Adrenal gland (tissue), 12 donors: Measurements from ENCODE around the gene ERC1. TPM values are rescaled to one million over a fixed set of nuclear protein-coding genes. Genes with fewer than 3 reads are reported as not detected.

Experiments used
- DNase-seq, 7 donors: peaks; one replicate each; pipeline ENCODE4 v3.0.0-alpha.2; 2019 to 2020
- H3K27ac ChIP-seq, 5 donors: fragments of 200-600 bp; sonication (generic) in 4 of 5; 1 replicate in 3 of 5; 2 replicates in 2 of 5; pipeline versions ENCODE4 v1.5.1 to v1.8.0; 2016 to 2020; ENCODE audit warnings: mild to moderate bottlenecking in 1 of 5
- H3K27me3 ChIP-seq: fragments of 200-600 bp; 2 replicates; pipeline ENCODE4 v1.8.0; 2021
- H3K36me3 ChIP-seq, 2 donors: fragments of 200-600 bp; replicated peaks in 1 of 2; 1 replicate in 1 of 2; 2 replicates in 1 of 2; pipeline versions ENCODE4 v1.5.1 to v1.8.0; 2018 to 2022
- H3K4me1 ChIP-seq, 2 donors: fragments of 200-600 bp; replicated peaks in 1 of 2; 1 replicate in 1 of 2; 2 replicates in 1 of 2; pipeline versions ENCODE4 v1.5.1 to v1.8.0; 2018 to 2021
- H3K4me3 ChIP-seq, 4 donors: fragments of 200-600 bp; sonication (generic) in 3 of 4; one replicate each; pipeline ENCODE4 v1.5.1; 2016 to 2018
- H3K9me3 ChIP-seq, 3 donors: fragments of 200-600 bp; sonication (generic) in 1 of 3; replicated peaks in 1 of 3; 1 replicate in 2 of 3; 2 replicates in 1 of 3; pipeline versions ENCODE4 v1.5.1 to v1.8.0; 2016 to 2021
- POLR2A ChIP-seq, 2 donors: fragments of 450-650 bp; IDR thresholded peaks; one replicate each; pipeline ENCODE4 v1.6.1; 2017; ENCODE audit warnings: antibody characterized with exemption in 2 of 2, mild to moderate bottlenecking in 2 of 2, moderate library complexity in 1 of 2
- WGBS, 4 donors: extraction: QIAGEN DNeasy Blood & Tissue Kit in 2 of 4; methylation state at CpG; one replicate each; pipeline versions ENCODE4 v1.1.5 to v1.1.7; 2013 to 2017; 5-methylcytosine and 5-hydroxymethylcytosine counted together
- intact Hi-C, 2 donors: fragments of 100-400 bp; cut with DNase I; formaldehyde crosslinking; loops; one replicate each; pipeline versions ENCODE4 v1.14.1 to v1.15.0; 2022 to 2023
- polyA plus RNA-seq, 3 donors: library from polyadenylated mRNA; stranded (reverse); fragments of 200-250 nt in 2 of 3; fragments of 350-450 nt in 1 of 3; fragmentation: Illumina TruSeq in 1 of 3; extraction: RNeasy Lipid Tissue Mini Kit (QIAGEN cat#74804) in 1 of 3; gene quantifications; one replicate each; pipeline ENCODE4 v1.2.3, GENCODE V29; 2013 to 2014
- total RNA-seq, 9 donors: library from RNA; depleted of rRNA in 4 of 9; stranded (reverse); fragments of >200 nt in 4 of 9; fragments of 120-200 nt in 1 of 9; fragmentation: NEBNext Ultra II Directional in 1 of 9; extraction: Animal tissue kit (Norgen Biotek cat#: 25700) in 1 of 9; gene quantifications; one replicate each; pipeline versions ENCODE4 v1.1.0 to v1.2.4, GENCODE V29; 2013 to 2023
- TF ChIP-seq, protein P1 (sequence below), 6 experiments: fragments of 450-650 bp in 4 of 6; fragments of 200-600 bp in 2 of 6; sonication (generic) in 1 of 6; IDR thresholded peaks; 1 replicate in 5 of 6; 2 replicates in 1 of 6; pipeline versions ENCODE4 v1.5.1 to v1.8.0; 2016 to 2021; ENCODE audit warnings: antibody characterized with exemption in 6 of 6, mild to moderate bottlenecking in 2 of 6, moderate library complexity in 1 of 6
- donor health status: healthy with polysubstance abuse.
- donor health status: Bipolar disorder and iron deficiency.
- donor health status: DM: yes; HTN: yes; CAD: no.
- donor health status: DM: no; HTN: no; CAD: no.
- donor health status: DM: no; HTN: no; CAD: no.
- donor health status: DM: yes; HTN: yes; CAD: no.

The ERC1 gene
- total and polyA plus RNA-seq, 12 donors = 4.1 to 79.5 (median 40.2) TPM

DNA sequence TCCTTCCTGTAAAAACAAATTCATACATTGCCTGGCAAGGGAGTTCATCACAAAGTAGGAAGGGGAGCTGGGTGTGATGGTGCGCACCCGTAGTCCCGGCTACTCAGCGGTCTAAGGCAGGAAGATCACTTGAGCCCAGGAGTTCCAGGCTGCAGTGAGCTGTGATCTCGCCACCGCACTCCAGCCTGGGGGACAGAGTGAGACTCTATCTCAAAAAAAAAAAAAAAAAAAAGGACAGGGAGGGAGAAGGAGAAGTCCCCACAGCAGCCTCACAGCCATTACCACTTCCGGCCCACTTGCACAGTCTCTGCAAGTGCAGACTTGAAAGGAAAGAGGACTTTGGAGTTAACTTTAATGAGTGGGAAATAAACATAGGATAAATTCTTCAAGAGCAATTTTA lies 482.4 kb downstream of the ERC1 start:
- intact Hi-C loops = no loop called here
- Histone ChIP-seq H3K36me3 (no peaks in the 10 kb centered on the region), H3K27me3 (no peaks in the 10 kb centered on the region), H3K4me1 (peaks cover 11 to 16% of the 10 kb centered on the region in 2 donors), H3K27ac (peak overlapping the region in 1 of 5 donors; percentile 37), H3K9me3 (no peaks in the 10 kb centered on the region), H3K4me3 (no peak overlapping the region)
- DNase-seq = no peak
- WGBS, 4 donors = 74 to 87% (median 82%) methylated on average over 7 of the region's 7 CpGs
- TF ChIP-seq, protein P1, sequence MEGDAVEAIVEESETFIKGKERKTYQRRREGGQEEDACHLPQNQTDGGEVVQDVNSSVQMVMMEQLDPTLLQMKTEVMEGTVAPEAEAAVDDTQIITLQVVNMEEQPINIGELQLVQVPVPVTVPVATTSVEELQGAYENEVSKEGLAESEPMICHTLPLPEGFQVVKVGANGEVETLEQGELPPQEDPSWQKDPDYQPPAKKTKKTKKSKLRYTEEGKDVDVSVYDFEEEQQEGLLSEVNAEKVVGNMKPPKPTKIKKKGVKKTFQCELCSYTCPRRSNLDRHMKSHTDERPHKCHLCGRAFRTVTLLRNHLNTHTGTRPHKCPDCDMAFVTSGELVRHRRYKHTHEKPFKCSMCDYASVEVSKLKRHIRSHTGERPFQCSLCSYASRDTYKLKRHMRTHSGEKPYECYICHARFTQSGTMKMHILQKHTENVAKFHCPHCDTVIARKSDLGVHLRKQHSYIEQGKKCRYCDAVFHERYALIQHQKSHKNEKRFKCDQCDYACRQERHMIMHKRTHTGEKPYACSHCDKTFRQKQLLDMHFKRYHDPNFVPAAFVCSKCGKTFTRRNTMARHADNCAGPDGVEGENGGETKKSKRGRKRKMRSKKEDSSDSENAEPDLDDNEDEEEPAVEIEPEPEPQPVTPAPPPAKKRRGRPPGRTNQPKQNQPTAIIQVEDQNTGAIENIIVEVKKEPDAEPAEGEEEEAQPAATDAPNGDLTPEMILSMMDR (IDR thresholded peaks at IDR 0.05) = no peak
- TF ChIP-seq POLR2A (IDR thresholded peaks at IDR 0.05) = no peak

DNA sequence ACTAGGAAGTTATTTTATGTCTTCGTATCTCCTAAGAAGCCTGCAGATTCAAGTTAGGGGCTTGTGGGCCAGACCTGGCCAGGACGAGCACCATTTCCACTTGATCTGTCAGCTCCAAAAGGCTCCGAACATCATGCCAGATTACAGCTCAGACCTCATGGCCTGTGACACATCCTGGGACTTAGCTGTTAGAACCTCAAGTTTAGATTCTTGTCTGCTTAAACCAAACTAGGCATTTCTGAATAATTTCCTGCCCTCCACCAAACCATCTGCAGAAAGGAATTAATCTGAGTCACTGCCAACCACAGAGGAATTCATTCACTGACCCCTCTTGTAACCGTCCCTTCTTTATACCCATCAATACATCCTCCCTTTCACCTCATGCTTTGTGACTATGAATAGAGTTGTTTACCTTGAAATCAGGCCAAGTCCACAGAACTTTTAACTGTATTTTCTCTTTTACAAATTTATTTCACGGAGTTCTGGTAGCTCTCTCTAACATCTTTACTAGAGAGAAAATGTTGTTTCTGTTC lies 483.1 kb downstream of the ERC1 start:
- Histone ChIP-seq H3K4me1 (peaks cover 11 to 16% of the 10 kb centered on the region in 2 donors), H3K4me3 (no peak overlapping the region), H3K27me3 (no peaks in the 10 kb centered on the region), H3K36me3 (no peaks in the 10 kb centered on the region), H3K27ac (peak overlapping the region in 2 of 5 donors; percentile 7 to 37), H3K9me3 (no peaks in the 10 kb centered on the region)
- WGBS, 4 donors = 25 to 38% (median 32%) methylated on average over 5 of the region's 5 CpGs
- intact Hi-C loops = no loop called here
- peak in 2 of 7 donors; percentile 28 to 37 for DNase-seq
- TF ChIP-seq POLR2A (IDR thresholded peaks at IDR 0.05) = no peak
- TF ChIP-seq, protein P1 (IDR thresholded peaks at IDR 0.05) = no peak

DNA sequence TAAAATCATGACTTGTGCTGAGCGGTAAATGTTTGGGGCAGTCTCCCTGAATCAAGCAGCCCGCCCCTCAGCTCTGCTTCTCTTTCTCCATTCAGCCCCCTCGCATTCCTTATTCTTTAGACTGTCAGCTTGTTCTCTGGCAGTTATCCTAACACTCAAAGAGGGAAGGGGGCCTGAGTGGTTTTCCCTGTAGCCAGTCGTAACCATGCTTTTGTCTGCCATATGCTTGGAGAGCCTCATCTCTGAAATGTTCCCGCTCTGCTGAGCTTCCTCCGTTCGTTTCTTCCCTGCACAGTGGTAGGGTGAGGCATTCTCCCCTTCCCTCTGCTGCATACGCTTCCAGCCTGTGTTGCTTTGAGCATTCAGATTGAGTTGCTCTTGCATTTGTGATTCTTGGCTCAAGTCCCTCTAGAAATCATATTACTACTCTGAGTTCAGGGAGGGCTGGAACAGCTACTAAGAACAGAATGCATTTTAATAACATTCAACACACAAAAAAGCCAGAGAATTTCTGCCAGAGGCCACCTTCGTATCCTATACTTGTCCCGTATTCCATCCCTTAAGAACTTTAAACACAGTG lies 483.6 kb downstream of the ERC1 start:
- intact Hi-C loops = no loop called here
- peak overlapping the region in 1 of 5 donors; percentile 37 for H3K27ac ChIP-seq
- no peak for TF ChIP-seq POLR2A (IDR thresholded peaks at IDR 0.05)
- TF ChIP-seq, protein P1 (IDR thresholded peaks at IDR 0.05) = no peak
- 75 to 81% (median 78%) methylated on average over 10 of the region's 10 CpGs for WGBS, 4 donors
- H3K36me3 ChIP-seq = no peaks in the 10 kb centered on the region
- no peak for DNase-seq
- H3K4me3 ChIP-seq = no peak overlapping the region
- no peaks in the 10 kb centered on the region for H3K27me3 ChIP-seq
- H3K9me3 ChIP-seq = no peaks in the 10 kb centered on the region
- H3K4me1 ChIP-seq = peaks cover 11 to 16% of the 10 kb centered on the region in 2 donors

DNA sequence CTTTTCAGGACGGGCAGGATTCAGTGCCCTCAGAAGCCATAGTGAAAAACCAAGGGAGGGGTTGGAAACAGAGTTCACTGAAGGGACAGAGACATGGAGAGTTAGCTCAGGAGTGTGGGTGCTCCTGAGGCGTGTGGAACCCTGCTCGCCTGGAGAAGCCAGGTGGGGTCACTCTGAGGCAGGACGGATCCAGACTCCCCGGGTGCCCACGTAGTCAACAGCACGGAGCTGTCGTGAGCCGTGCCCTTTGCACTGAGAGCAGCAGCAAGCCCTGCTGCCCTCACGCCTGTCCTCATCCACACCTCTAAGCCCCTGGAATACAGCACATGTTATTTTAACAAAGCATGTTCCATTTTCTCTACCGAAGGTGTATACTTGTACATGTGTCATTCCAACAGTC lies 488.6 kb downstream of the ERC1 start:
- 95 to 98% (median 97%) methylated on average over 10 to 11 of the region's 11 CpGs for WGBS, 4 donors

More for the DNA sequence above, 488.6 kb downstream of the ERC1 start:
- intact Hi-C loops = no loop called here
- no peaks in the 10 kb centered on the region for H3K27me3 ChIP-seq
- H3K4me1 ChIP-seq = no peaks in the 10 kb centered on the region
- H3K36me3 ChIP-seq = no peaks in the 10 kb centered on the region
- H3K27ac ChIP-seq = no peak overlapping the region
- TF ChIP-seq, protein P1 (IDR thresholded peaks at IDR 0.05) = no peak
- no peak for TF ChIP-seq POLR2A (IDR thresholded peaks at IDR 0.05)
- DNase-seq = no peak
- H3K9me3 ChIP-seq = no peaks in the 10 kb centered on the region
- H3K4me3 ChIP-seq = no peak overlapping the region
